Common myeloid progenitor, CD34-positive (primary cell): ENCODE data around the gene ATP2C2.

Experiments
- CTCF ChIA-PET: fragments of 350-600 bp; sonication (Branson Sonifier 250); formaldehyde crosslinking; loops from one replicate; lab custom pipeline; 2021; ENCODE audit warnings: antibody characterized with exemption; lab: Charles Lee
- POLR2A ChIA-PET: fragments of 350-600 bp; sonication (Branson Sonifier 250); formaldehyde crosslinking; loops from one replicate; lab custom pipeline; 2021; ENCODE audit warnings: antibody characterized with exemption; lab: Charles Lee
- DNase-seq, 3 donors: peaks; one replicate each; pipeline versions ENCODE4 v3.0.0 to v3.0.0-alpha.2; 2013
- H3K27ac ChIP-seq, 2 experiments: 1 replicate in 1 of 2; 2 replicates in 1 of 2; pipeline ENCODE4 v1.7.0; 2013; ENCODE audit warnings: inconsistent platforms in 2 of 2, low read length in 2 of 2, mild to moderate bottlenecking in 2 of 2, low read depth in 1 of 2, moderate library complexity in 1 of 2; ENCODE audit not compliant: severe bottlenecking in 2 of 2, insufficient read depth in 1 of 2, poor library complexity in 1 of 2
- H3K27me3 ChIP-seq, 5 experiments: replicated peaks in 2 of 5; 1 replicate in 3 of 5; 2 replicates in 2 of 5; pipeline versions ENCODE4 v1.6.1 to v1.7.0; 2013; ENCODE audit warnings: low read length in 4 of 5, mild to moderate bottlenecking in 2 of 5, moderate library complexity in 2 of 5, inconsistent platforms in 1 of 5; ENCODE audit not compliant: insufficient read depth in 5 of 5, control insufficient read depth in 4 of 5
- H3K36me3 ChIP-seq, 4 experiments: 1 replicate in 2 of 4; 2 replicates in 2 of 4; pipeline versions ENCODE4 v1.6.1 to v1.7.0; 2013; ENCODE audit warnings: low read length in 3 of 4, control low read depth in 1 of 4, mild to moderate bottlenecking in 1 of 4; ENCODE audit not compliant: control insufficient read depth in 4 of 4, insufficient read depth in 4 of 4
- H3K4me1 ChIP-seq, 4 experiments: 1 replicate in 3 of 4; 2 replicates in 1 of 4; pipeline versions ENCODE4 v1.6.1 to v1.7.1; 2013; ENCODE audit warnings: low read length in 3 of 4, mild to moderate bottlenecking in 3 of 4, control low read depth in 1 of 4, inconsistent platforms in 1 of 4, moderate library complexity in 1 of 4; ENCODE audit not compliant: control insufficient read depth in 4 of 4, insufficient read depth in 4 of 4; ENCODE audit errors: control extremely low read depth in 1 of 4
- H3K4me3 ChIP-seq, 7 experiments: 1 replicate in 4 of 7; 2 replicates in 3 of 7; pipeline versions ENCODE4 v1.5.1 to v1.7.0; 2013; ENCODE audit warnings: mild to moderate bottlenecking in 7 of 7, low read length in 6 of 7, moderate library complexity in 6 of 7, inconsistent platforms in 2 of 7, low read depth in 2 of 7, control low read depth in 1 of 7; ENCODE audit not compliant: insufficient read depth in 4 of 7, control insufficient read depth in 1 of 7; ENCODE audit errors: extremely low read depth in 1 of 7
- H3K9me3 ChIP-seq, 5 experiments: 1 replicate in 4 of 5; 2 replicates in 1 of 5; pipeline versions ENCODE4 v1.6.1 to v1.7.1; 2013; ENCODE audit warnings: low read length in 4 of 5, mild to moderate bottlenecking in 2 of 5, inconsistent platforms in 1 of 5, low read depth in 1 of 5, moderate library complexity in 1 of 5; ENCODE audit not compliant: control insufficient read depth in 4 of 5, insufficient read depth in 2 of 5; ENCODE audit errors: control extremely low read depth in 1 of 5
- WGBS: methylation state at CpG from one replicate; pipeline ENCODE4 v1.1.5; 2013; ENCODE audit not compliant: insufficient coverage; 5-methylcytosine and 5-hydroxymethylcytosine counted together

ATP2C2 gene

GRCh38 chr16:84471316-84471715, 103.0 kb downstream of the ATP2C2 start:
- H3K36me3 ChIP-seq = peaks cover 0 to 11% (median 3%) of the 10 kb centered on the region in 4 experiments
- ChIA-PET CTCF (interaction anchor here (1.6 kb wide), 1 partner anchor 12 kb away, joined by 3 read pairs; no protein-coding TSS in a partner anchor), POLR2A (no interaction called here)
- WGBS = 88% methylated on average over 1 of the region's 7 CpGs
- H3K4me3 ChIP-seq = no peak overlapping the region
- no peaks in the 10 kb centered on the region for H3K4me1 ChIP-seq
- H3K27ac ChIP-seq = no peak overlapping the region
- peaks cover 3 to 30% (median 11%) of the 10 kb centered on the region in 5 experiments for H3K9me3 ChIP-seq
- no peaks in the 10 kb centered on the region for H3K27me3 ChIP-seq
- DNase-seq = no peak

DNA sequence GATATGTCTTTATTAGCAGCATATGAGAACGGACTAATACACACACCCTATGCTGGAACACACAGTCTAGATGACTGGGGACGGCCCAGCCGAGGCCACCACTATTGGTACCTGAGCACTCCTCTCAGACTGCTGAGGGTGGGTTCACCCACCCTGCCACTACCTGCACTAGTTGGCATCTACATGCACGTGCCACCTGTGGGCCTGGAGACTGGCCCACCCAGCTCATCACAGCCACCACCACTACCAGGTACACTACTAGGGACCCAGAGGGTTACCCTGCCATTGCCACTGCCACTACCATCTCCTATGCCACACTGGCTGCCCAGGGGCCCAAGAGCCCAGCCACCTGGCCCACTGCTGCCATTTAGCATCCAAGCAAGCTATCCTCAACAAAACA, 103.6 kb downstream of the ATP2C2 start:
- Histone ChIP-seq H3K36me3 (peaks cover 0 to 10% (median 3%) of the 10 kb centered on the region in 4 experiments), H3K27me3 (no peaks in the 10 kb centered on the region), H3K4me3 (no peak overlapping the region), H3K4me1 (no peaks in the 10 kb centered on the region), H3K27ac (no peak overlapping the region), H3K9me3 (peaks cover 3 to 25% (median 11%) of the 10 kb centered on the region in 5 experiments)
- ChIA-PET POLR2A (no interaction called here), CTCF (interaction anchor here (1.6 kb wide), 1 partner anchor 11 kb away, joined by 3 read pairs; no protein-coding TSS in a partner anchor)
- 92% methylated on average over 4 of the region's 4 CpGs for WGBS
- DNase-seq = no peak

GRCh38 chr16:84475643-84476240, 107.4 kb downstream of the ATP2C2 start:
- no peaks in the 10 kb centered on the region for H3K4me1 ChIP-seq
- 100% methylated on average over 3 of the region's 8 CpGs for WGBS
- no peak overlapping the region for H3K4me3 ChIP-seq
- CTCF ChIA-PET = interaction anchor here (0.7 kb wide), 1 partner anchor 9 kb away, joined by 3 read pairs; no protein-coding TSS in a partner anchor
- H3K27me3 ChIP-seq = no peaks in the 10 kb centered on the region
- POLR2A ChIA-PET = no interaction called here
- peaks cover 1 to 16% (median 5%) of the 10 kb centered on the region in 5 experiments for H3K9me3 ChIP-seq
- peaks cover 0 to 11% (median 1%) of the 10 kb centered on the region in 4 experiments for H3K36me3 ChIP-seq
- DNase-seq = no peak
- no peak overlapping the region for H3K27ac ChIP-seq

GRCh38 chr16:84476401-84476800, 108.1 kb downstream of the ATP2C2 start:
- DNase-seq = no peak
- POLR2A ChIA-PET = no interaction called here
- H3K36me3 ChIP-seq = peaks cover 0 to 11% (median 2%) of the 10 kb centered on the region in 4 experiments
- H3K4me3 ChIP-seq = no peak overlapping the region
- H3K4me1 ChIP-seq = peaks cover 0 to 3% (median 0%) of the 10 kb centered on the region in 4 experiments
- no peak overlapping the region for H3K27ac ChIP-seq
- CTCF ChIA-PET = interaction anchor here (0.7 kb wide), 1 partner anchor 10 kb away, joined by 3 read pairs; no protein-coding TSS in a partner anchor
- peaks cover 1 to 16% (median 3%) of the 10 kb centered on the region in 5 experiments for H3K9me3 ChIP-seq
- no peaks in the 10 kb centered on the region for H3K27me3 ChIP-seq
- 85% methylated on average over 6 of the region's 8 CpGs for WGBS

GRCh38 chr16:84477661-84478060, 109.3 kb downstream of the ATP2C2 start:
- DNase-seq = no peak
- no peak overlapping the region for H3K4me3 ChIP-seq
- H3K9me3 ChIP-seq = peaks cover 0 to 12% (median 0%) of the 10 kb centered on the region in 5 experiments
- ChIA-PET CTCF (interaction anchor here (0.9 to 1.1 kb wide), 2 partner anchors 15 to 29 kb away, joined by 3 to 4 read pairs; no protein-coding TSS in a partner anchor), POLR2A (no interaction called here)
- peaks cover 0 to 14% (median 2%) of the 10 kb centered on the region in 4 experiments for H3K4me1 ChIP-seq
- no peaks in the 10 kb centered on the region for H3K27me3 ChIP-seq
- peaks cover 0 to 11% (median 4%) of the 10 kb centered on the region in 4 experiments for H3K36me3 ChIP-seq
- no peak overlapping the region for H3K27ac ChIP-seq
- 85% methylated on average over 6 of the region's 7 CpGs for WGBS

- H3K27me3 ChIP-seq = no peaks in the 10 kb centered on the region
- POLR2A ChIA-PET = no interaction called here
- no peak overlapping the region for H3K4me3 ChIP-seq
- peaks cover 0 to 12% (median 0%) of the 10 kb centered on the region in 5 experiments for H3K9me3 ChIP-seq
- 96% methylated on average over 12 of the region's 13 CpGs for WGBS
- DNase-seq = no peak
- no peak overlapping the region for H3K27ac ChIP-seq
- H3K4me1 ChIP-seq = peaks cover 0 to 17% (median 2%) of the 10 kb centered on the region in 4 experiments
- CTCF ChIA-PET = interaction anchor here (0.7 to 1.1 kb wide), 3 partner anchors 9 to 28 kb away, joined by 3 to 4 read pairs (median 3); no protein-coding TSS in a partner anchor
- H3K36me3 ChIP-seq = peaks cover 0 to 11% (median 4%) of the 10 kb centered on the region in 4 experiments
Observed at GRCh38 chr16:84478172-84478947, 110.0 kb downstream of the ATP2C2 start.
